ENCODE measurements around the gene GMPPA.

GMPPA gene

GRCh38 chr2:219468410-219469185 is 30.1 kb upstream of the GMPPA start:
- DNase-seq = no peak

DNA sequence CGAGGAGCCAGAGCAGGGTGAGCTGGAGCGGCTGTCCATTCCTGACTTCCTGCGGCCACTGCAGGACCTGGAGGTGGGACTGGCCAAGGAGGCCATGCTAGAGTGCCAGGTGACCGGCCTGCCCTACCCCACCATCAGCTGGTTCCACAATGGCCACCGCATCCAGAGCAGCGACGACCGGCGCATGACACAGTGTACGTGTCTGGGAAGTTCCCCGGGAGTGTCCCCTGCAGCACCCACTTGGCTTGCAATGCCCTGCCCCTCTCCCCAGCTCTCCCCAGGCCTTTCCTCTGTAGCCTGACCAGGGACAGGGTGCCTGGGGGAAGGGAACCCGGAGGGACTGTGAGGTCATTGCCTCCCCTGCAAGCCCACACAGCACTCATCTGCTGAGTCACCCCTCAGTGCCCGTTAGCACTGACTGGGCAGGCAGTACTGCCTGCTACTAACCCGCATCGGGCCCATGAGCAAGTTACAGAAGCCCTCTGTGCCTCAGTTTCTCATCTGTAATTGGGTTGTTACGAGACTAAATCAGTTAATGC is 29.4 kb upstream of the GMPPA start:
- DNase-seq = no peak

GRCh38 chr2:219470429-219470828 is 28.3 kb upstream of the GMPPA start:
- DNase-seq = no peak

- no peak for DNase-seq
Observed at GRCh38 chr2:219471476-219472371, 27.0 kb upstream of the GMPPA start.

- no peak for DNase-seq
Observed at GRCh38 chr2:219472629-219473187, 26.0 kb upstream of the GMPPA start.

DNA sequence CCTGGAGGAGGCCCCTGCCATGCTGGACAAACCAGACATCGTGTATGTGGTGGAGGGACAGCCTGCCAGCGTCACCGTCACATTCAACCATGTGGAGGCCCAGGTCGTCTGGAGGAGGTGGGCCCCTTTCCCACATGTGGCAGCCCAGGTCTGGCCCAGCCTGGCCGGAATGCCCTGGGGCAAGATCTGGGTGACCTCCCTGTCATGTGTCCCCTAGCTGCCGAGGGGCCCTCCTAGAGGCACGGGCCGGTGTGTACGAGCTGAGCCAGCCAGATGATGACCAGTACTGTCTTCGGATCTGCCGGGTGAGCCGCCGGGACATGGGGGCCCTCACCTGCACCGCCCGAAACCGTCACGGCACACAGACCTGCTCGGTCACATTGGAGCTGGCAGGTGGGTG is 25.2 kb upstream of the GMPPA start:
- DNase-seq = no peak

- no peak for DNase-seq
Observed at GRCh38 chr2:219474285-219475060, 24.2 kb upstream of the GMPPA start.

DNA sequence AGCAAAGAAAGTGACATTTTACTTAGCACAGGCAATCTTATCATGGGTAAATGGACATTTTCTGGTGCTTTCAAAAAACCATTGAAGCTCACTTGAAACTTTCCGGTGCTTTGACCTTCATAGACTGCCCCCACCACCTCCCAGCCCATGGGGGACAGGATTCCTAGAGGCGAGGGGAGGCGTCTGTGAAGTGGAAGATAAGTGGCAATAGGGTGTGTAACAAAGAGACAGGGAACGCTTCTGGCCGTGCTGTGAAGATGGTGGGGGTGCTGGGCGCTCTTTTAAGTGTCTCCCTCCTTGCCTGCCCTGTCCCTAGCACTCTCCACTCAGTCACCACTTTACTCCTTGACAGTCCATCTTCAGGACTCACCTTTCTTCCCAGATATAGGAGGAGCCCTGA is 23.4 kb upstream of the GMPPA start:
- no peak for DNase-seq

DNA sequence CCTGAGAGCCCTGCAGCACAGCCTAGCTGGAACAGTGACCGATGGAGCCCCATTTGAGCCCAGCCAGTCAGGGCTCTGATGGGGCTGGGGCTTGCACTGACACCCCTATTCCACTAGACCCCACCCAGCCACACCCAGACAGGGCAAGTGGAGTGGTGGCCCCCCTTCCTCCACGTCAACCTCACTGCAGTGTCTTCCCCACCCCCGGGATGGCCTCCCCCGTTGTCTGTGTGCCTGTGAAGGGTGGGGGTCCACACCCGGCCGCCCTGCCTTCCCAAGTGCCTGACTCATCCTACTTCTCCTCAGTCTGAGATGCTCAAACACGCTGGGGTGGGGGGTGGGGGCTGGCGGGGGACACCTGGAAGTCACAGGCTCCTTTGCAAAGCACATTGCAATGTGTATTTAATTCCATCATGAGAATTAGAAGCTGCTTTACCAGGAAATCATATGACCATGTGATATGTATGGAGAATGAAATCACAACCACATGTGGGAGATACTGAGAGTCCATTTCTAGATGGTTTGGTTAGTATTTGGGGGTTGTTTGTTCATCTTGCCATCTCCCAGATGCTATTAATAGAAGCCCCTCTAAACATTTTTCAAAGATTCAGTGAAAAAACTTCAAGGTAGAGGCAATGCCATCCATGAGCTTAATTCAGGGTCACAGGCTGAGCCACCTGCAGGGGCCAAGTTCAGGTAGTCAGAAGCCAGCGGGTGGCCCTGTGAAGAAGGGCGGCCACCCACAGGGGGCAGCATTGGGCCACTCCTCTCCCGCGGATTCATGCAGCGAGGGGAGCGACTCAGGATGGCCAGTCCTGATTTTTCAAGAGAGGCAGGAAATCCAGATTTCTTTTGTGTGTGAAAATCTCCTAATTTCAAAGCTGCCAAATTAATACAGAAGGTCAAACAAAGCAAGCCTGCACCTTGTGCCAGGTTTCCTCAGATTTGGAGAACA is 22.7 kb upstream of the GMPPA start:
- peak; percentile 40 to 45 for DNase-seq

DNA sequence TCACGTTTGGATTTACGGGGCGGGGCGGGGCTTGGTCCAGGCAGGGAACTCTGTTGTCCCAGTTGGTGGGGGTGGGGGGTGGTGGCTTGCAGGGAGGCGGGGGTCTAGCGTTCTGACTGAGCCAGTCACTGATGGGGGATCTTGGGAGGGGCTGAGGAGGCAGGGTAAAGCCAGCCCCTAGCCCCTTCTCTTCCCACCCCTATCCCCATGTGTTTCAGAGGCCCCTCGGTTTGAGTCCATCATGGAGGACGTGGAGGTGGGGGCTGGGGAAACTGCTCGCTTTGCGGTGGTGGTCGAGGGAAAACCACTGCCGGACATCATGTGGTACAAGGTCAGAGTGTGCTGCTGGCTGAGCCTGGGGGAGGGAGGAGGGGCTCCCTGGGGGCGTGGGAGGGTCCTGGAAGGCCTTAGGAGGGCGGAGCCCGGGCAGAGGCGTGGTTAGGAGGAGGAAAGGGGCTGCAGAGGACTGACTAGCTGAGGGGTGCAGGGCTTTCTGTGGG is 22.0 kb upstream of the GMPPA start:
- DNase-seq = no peak

GRCh38 chr2:219477179-219477578 is 21.5 kb upstream of the GMPPA start:
- DNase-seq = no peak

DNA sequence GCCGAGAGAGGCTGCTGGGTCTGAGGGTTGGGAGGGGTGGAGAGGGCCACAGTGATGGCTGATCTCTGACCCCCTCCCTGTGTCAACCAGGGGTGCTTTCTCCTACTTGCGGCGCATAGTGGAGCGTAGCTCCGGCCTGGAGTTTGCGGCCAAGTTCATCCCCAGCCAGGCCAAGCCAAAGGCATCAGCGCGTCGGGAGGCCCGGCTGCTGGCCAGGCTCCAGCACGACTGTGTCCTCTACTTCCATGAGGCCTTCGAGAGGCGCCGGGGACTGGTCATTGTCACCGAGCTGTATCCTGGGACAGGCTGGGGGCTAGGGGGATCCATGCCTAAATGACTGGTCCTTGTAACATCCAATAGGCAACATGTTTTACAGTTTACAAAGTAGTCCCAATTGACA is 20.9 kb upstream of the GMPPA start:
- DNase-seq = no peak

DNA sequence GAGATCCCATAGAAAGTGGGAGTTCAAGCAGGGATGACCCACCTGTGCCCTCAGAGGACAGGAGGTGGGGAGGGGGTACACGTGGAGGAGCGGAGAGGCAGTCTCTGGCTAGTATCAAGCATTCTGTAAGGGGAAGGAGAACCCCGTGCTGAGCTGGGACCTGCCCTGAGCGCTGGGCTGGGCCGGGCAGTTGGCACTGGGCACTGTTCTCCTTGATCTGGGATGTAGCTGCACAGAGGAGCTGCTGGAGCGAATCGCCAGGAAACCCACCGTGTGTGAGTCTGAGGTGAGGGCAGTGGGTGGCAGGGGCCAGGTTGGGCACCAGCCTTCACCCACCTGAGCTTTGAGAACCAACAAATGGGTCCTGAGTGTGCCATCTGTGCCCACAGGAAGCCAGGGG is 19.8 kb upstream of the GMPPA start:
- no peak for DNase-seq

DNA sequence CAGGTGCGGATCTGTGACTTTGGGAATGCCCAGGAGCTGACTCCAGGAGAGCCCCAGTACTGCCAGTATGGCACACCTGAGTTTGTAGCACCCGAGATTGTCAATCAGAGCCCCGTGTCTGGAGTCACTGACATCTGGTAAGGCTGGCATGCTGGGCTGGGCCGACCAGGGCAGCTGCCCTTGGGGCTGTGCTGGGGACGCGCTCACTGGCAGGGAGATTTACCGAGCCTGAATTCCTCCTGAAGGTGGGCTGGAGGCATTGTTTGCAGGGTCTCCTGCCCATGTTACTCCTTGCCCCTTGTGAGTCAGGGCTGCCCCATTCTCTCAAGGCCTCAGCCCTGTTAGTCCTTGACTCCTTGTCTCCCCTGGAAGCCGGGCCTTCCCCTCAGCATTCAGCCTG is 18.7 kb upstream of the GMPPA start:
- no peak for DNase-seq

GRCh38 chr2:219482674-219483405 is 15.9 kb upstream of the GMPPA start:
- DNase-seq = no peak

DNA sequence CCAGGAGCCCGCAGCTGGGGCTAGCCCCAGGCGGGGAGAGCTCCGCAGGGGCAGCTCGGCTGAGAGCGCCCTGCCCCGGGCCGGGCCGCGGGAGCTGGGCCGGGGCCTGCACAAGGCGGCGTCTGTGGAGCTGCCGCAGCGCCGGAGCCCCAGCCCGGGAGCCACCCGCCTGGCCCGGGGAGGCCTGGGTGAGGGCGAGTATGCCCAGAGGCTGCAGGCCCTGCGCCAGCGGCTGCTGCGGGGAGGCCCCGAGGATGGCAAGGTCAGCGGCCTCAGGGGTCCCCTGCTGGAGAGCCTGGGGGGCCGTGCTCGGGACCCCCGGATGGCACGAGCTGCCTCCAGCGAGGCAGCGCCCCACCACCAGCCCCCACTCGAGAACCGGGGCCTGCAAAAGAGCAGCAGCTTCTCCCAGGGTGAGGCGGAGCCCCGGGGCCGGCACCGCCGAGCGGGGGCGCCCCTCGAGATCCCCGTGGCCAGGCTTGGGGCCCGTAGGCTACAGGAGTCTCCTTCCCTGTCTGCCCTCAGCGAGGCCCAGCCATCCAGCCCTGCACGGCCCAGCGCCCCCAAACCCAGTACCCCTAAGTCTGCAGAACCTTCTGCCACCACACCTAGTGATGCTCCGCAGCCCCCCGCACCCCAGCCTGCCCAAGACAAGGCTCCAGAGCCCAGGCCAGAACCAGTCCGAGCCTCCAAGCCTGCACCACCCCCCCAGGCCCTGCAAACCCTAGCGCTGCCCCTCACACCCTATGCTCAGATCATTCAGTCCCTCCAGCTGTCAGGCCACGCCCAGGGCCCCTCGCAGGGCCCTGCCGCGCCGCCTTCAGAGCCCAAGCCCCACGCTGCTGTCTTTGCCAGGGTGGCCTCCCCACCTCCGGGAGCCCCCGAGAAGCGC is 15.0 kb upstream of the GMPPA start:
- DNase-seq = no peak

DNA sequence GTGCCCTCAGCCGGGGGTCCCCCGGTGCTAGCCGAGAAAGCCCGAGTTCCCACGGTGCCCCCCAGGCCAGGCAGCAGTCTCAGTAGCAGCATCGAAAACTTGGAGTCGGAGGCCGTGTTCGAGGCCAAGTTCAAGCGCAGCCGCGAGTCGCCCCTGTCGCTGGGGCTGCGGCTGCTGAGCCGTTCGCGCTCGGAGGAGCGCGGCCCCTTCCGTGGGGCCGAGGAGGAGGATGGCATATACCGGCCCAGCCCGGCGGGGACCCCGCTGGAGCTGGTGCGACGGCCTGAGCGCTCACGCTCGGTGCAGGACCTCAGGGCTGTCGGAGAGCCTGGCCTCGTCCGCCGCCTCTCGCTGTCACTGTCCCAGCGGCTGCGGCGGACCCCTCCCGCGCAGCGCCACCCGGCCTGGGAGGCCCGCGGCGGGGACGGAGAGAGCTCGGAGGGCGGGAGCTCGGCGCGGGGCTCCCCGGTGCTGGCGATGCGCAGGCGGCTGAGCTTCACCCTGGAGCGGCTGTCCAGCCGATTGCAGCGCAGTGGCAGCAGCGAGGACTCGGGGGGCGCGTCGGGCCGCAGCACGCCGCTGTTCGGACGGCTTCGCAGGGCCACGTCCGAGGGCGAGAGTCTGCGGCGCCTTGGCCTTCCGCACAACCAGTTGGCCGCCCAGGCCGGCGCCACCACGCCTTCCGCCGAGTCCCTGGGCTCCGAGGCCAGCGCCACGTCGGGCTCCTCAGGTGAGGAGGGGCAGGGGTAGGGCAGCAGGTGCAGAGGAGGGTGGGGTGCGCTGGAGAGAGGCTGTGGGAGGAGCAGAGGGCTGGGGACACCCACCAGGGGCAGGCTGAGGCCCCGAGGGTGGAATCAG is 14.1 kb upstream of the GMPPA start:
- no peak for DNase-seq

GRCh38 chr2:219485201-219485580 is 13.5 kb upstream of the GMPPA start:
- DNase-seq = no peak
